CD4-positive, alpha-beta T cell treated with Interleukin-6 at 100 ng/mL for 8 hours (primary cell): ENCODE data around the gene MAP3K19.

Source experiments
- DNase-seq: peaks from one replicate; pipeline ENCODE4 v3.0.0-alpha.2; 2020; ENCODE audit warnings: mixed read lengths, low spot score

MAP3K19 gene

GRCh38 chr2:134932864-134933526 is 114.3 kb downstream of the MAP3K19 start:
- no peak for DNase-seq

GRCh38 chr2:134927195-134927594 is 120.1 kb downstream of the MAP3K19 start:
- no peak for DNase-seq

GRCh38 chr2:134926231-134926931 is 120.9 kb downstream of the MAP3K19 start:
- no peak for DNase-seq

- no peak for DNase-seq
Observed at GRCh38 chr2:134924912-134925311, 122.3 kb downstream of the MAP3K19 start.

GRCh38 chr2:134919341-134920210 is 127.7 kb downstream of the MAP3K19 start:
- peak; percentile 12 for DNase-seq

- peak; percentile 100 for DNase-seq
Observed at GRCh38 chr2:134918526-134919340, 128.5 kb downstream of the MAP3K19 start, which contains the start of gene CCNT2. TSS of gene CCNT2 (plus strand) at chr2:134918822. CDS start at chr2:134918855, 33 bp downstream.

- DNase-seq: peak; percentile 86
Observed at GRCh38 chr2:134917888-134918525, 129.2 kb downstream of the MAP3K19 start.

GRCh38 chr2:134917360-134917865 is 129.8 kb downstream of the MAP3K19 start:
- no peak for DNase-seq
